WTC11 (cell line): ENCODE measurements around the gene SMIM5. TPM values are rescaled to one million over a fixed set of nuclear protein-coding genes. Genes with fewer than 3 reads are reported as not detected.

Source experiments
- ATAC-seq: fragments of 200-7000 bp; cut with Tn5 transposase; 2 replicates; pipeline ENCODE4 v1.10.0; 2021; ENCODE audit warnings: mild to moderate bottlenecking, moderate library complexity
- CTCF ChIA-PET: fragments of 300-600 bp; sonication (Branson Sonifier 250); formaldehyde crosslinking; loops from one replicate; lab custom pipeline; 2021; ENCODE audit warnings: antibody characterized with exemption; lab: Charles Lee
- POLR2A ChIA-PET: fragments of 350-600 bp; sonication (Branson Sonifier 250); formaldehyde crosslinking; loops from one replicate; lab custom pipeline; 2021; ENCODE audit warnings: antibody characterized with exemption; lab: Charles Lee
- DNase-seq: peaks from one replicate; pipeline ENCODE4 v3.0.0; 2021; ENCODE audit warnings: low spot score
- H3K27ac Mint-ChIP-seq: 2 replicates; pipeline ENCODE4 v1.8.0; 2021; ENCODE audit warnings: mixed read lengths
- H3K27me3 Mint-ChIP-seq: 2 replicates; pipeline ENCODE4 v1.8.0; 2021; ENCODE audit warnings: low read depth, mild to moderate bottlenecking, moderate library complexity, mixed read lengths
- H3K36me3 Mint-ChIP-seq: 2 replicates; pipeline ENCODE4 v1.8.0; 2021; ENCODE audit warnings: mixed read lengths
- H3K4me1 Mint-ChIP-seq: 2 replicates; pipeline ENCODE4 v1.8.0; 2022; ENCODE audit warnings: mixed read lengths
- H3K4me3 Mint-ChIP-seq: 2 replicates; pipeline ENCODE4 v1.8.0; 2021; ENCODE audit warnings: mild to moderate bottlenecking, moderate library complexity, mixed read lengths
- H3K9me3 Mint-ChIP-seq: 2 replicates; pipeline ENCODE4 v1.8.0; 2021; ENCODE audit warnings: mixed read lengths
- CTCF ChIP-seq: fragments of 200-600 bp; IDR thresholded peaks from 2 replicates; pipeline ENCODE4 v1.8.0; 2022; ENCODE audit warnings: antibody characterized with exemption
- ELF4 ChIP-seq: sonication (generic); formaldehyde crosslinking; IDR thresholded peaks from 2 replicates; pipeline ENCODE4 v1.8.1; 2022; ENCODE audit warnings: low read depth, mild to moderate bottlenecking, moderate library complexity, missing genetic modification reagents
- ESRRA ChIP-seq: sonication (generic); formaldehyde crosslinking; IDR thresholded peaks from 2 replicates; pipeline ENCODE4 v1.8.1; 2022; ENCODE audit warnings: mild to moderate bottlenecking, missing genetic modification reagents, borderline replicate concordance
- ETV6 ChIP-seq: sonication (generic); formaldehyde crosslinking; IDR thresholded peaks from 2 replicates; pipeline ENCODE4 v1.8.1; 2022; ENCODE audit warnings: mild to moderate bottlenecking, missing genetic modification reagents
- FOXP1 ChIP-seq: sonication (generic); formaldehyde crosslinking; IDR thresholded peaks from 2 replicates; pipeline ENCODE4 v1.8.0; 2022; ENCODE audit warnings: missing genetic modification reagents, mild to moderate bottlenecking, moderate library complexity, borderline replicate concordance
- FOXP4 ChIP-seq: sonication (generic); formaldehyde crosslinking; IDR thresholded peaks from 2 replicates; pipeline ENCODE4 v1.8.0; 2022; ENCODE audit warnings: mild to moderate bottlenecking, missing genetic modification reagents
- GRHL2 ChIP-seq: fragments of 250-450 bp; sonication (Bioruptor Pico); IDR thresholded peaks from 2 replicates; pipeline ENCODE4 v1.8.0; 2022; ENCODE audit warnings: mild to moderate bottlenecking, moderate library complexity; ENCODE audit not compliant: insufficient replicate concordance, severe bottlenecking
- KAT7 ChIP-seq: sonication (generic); formaldehyde crosslinking; IDR thresholded peaks from 2 replicates; pipeline ENCODE4 v1.8.1; 2023; ENCODE audit warnings: missing genetic modification reagents, mild to moderate bottlenecking, borderline replicate concordance
- SMAD4 ChIP-seq: sonication (generic); formaldehyde crosslinking; IDR thresholded peaks from 2 replicates; pipeline ENCODE4 v1.8.0; 2022; ENCODE audit warnings: mild to moderate bottlenecking, missing genetic modification reagents
- TCF7 ChIP-seq: sonication (generic); formaldehyde crosslinking; IDR thresholded peaks from 2 replicates; pipeline ENCODE4 v1.8.0; 2022; ENCODE audit warnings: mild to moderate bottlenecking, low read depth, missing genetic modification reagents, moderate library complexity
- USF1 ChIP-seq: sonication (generic); formaldehyde crosslinking; IDR thresholded peaks from 2 replicates; pipeline ENCODE4 v1.8.0; 2022; ENCODE audit warnings: mild to moderate bottlenecking, missing genetic modification reagents
- ZBTB21 ChIP-seq: sonication (generic); formaldehyde crosslinking; IDR thresholded peaks from 2 replicates; pipeline ENCODE4 v1.8.1; 2023; ENCODE audit warnings: mild to moderate bottlenecking, missing genetic modification reagents, borderline replicate concordance
- ZNF281 ChIP-seq: sonication (generic); formaldehyde crosslinking; IDR thresholded peaks from 2 replicates; pipeline ENCODE4 v1.8.0; 2023; ENCODE audit warnings: mild to moderate bottlenecking, missing genetic modification reagents
- total RNA-seq: library from RNA; stranded (reverse); gene quantifications from 3 replicates; pipeline ENCODE4 v1.2.3, GENCODE V29; 2021
- TF ChIP-seq, protein P1 (sequence below): sonication (generic); formaldehyde crosslinking; IDR thresholded peaks from 2 replicates; pipeline ENCODE4 v1.8.1; 2023; ENCODE audit warnings: mild to moderate bottlenecking, missing genetic modification reagents
- TF ChIP-seq, protein P2 (sequence below): sonication (generic); formaldehyde crosslinking; IDR thresholded peaks from 2 replicates; pipeline ENCODE4 v1.8.1; 2023; ENCODE audit warnings: mild to moderate bottlenecking, missing genetic modification reagents, borderline replicate concordance
- TF ChIP-seq, protein P3 (sequence below): fragments of 250-450 bp; sonication (Bioruptor Pico); IDR thresholded peaks from 2 replicates; pipeline ENCODE4 v1.9.0; 2021; ENCODE audit warnings: moderate library complexity, mild to moderate bottlenecking, inconsistent platforms, borderline replicate concordance
- TF ChIP-seq, protein P4 (sequence below): sonication (generic); formaldehyde crosslinking; IDR thresholded peaks from 2 replicates; pipeline ENCODE4 v1.8.1; 2023; ENCODE audit warnings: mild to moderate bottlenecking, moderate library complexity, missing genetic modification reagents

The SMIM5 gene
- total RNA-seq, 1 experiment from 2014 or later = not detected

- no peak for TF ChIP-seq ZNF281 (CRISPR knock-in tag)
Observed at GRCh38 chr17:75634376-75634740, 1.1 kb downstream of the SMIM5 start (continued).

- DNase-seq = no peak
- ATAC-seq = no peak
- Mint-ChIP-seq H3K27ac (no peak overlapping the region), H3K36me3 (no peaks in the 10 kb centered on the region), H3K27me3 (no peaks in the 10 kb centered on the region), H3K4me3 (no peak overlapping the region), H3K4me1 (peaks cover 11% of the 10 kb centered on the region), H3K9me3 (no peaks in the 10 kb centered on the region)
- ChIA-PET POLR2A (interaction anchor here (1.0 kb wide), 1 partner anchor 7 kb away, joined by 4 read pairs; no protein-coding TSS in a partner anchor), CTCF (interaction anchor here (0.5 to 11.9 kb wide), 15 partner anchors 17 to 170 kb away, joined by 3 to 456 read pairs (median 23); partner anchors contain the start of genes GALK1 and MYO15B)
- TF ChIP-seq, protein P1, sequence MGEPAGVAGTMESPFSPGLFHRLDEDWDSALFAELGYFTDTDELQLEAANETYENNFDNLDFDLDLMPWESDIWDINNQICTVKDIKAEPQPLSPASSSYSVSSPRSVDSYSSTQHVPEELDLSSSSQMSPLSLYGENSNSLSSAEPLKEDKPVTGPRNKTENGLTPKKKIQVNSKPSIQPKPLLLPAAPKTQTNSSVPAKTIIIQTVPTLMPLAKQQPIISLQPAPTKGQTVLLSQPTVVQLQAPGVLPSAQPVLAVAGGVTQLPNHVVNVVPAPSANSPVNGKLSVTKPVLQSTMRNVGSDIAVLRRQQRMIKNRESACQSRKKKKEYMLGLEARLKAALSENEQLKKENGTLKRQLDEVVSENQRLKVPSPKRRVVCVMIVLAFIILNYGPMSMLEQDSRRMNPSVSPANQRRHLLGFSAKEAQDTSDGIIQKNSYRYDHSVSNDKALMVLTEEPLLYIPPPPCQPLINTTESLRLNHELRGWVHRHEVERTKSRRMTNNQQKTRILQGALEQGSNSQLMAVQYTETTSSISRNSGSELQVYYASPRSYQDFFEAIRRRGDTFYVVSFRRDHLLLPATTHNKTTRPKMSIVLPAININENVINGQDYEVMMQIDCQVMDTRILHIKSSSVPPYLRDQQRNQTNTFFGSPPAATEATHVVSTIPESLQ = no peak
- TF ChIP-seq FOXP4 (no peak), ELF4 (no peak), CTCF (no peak), ZBTB21 (no peak), ESRRA (CRISPR knock-in tag) (no peak), USF1 (no peak), SMAD4 (CRISPR knock-in tag) (no peak), GRHL2 (CRISPR knock-in tag) (no peak), ETV6 (CRISPR knock-in tag) (no peak), KAT7 (CRISPR knock-in tag) (no peak), FOXP1 (no peak), TCF7 (CRISPR knock-in tag) (no peak)
- TF ChIP-seq, protein P2, sequence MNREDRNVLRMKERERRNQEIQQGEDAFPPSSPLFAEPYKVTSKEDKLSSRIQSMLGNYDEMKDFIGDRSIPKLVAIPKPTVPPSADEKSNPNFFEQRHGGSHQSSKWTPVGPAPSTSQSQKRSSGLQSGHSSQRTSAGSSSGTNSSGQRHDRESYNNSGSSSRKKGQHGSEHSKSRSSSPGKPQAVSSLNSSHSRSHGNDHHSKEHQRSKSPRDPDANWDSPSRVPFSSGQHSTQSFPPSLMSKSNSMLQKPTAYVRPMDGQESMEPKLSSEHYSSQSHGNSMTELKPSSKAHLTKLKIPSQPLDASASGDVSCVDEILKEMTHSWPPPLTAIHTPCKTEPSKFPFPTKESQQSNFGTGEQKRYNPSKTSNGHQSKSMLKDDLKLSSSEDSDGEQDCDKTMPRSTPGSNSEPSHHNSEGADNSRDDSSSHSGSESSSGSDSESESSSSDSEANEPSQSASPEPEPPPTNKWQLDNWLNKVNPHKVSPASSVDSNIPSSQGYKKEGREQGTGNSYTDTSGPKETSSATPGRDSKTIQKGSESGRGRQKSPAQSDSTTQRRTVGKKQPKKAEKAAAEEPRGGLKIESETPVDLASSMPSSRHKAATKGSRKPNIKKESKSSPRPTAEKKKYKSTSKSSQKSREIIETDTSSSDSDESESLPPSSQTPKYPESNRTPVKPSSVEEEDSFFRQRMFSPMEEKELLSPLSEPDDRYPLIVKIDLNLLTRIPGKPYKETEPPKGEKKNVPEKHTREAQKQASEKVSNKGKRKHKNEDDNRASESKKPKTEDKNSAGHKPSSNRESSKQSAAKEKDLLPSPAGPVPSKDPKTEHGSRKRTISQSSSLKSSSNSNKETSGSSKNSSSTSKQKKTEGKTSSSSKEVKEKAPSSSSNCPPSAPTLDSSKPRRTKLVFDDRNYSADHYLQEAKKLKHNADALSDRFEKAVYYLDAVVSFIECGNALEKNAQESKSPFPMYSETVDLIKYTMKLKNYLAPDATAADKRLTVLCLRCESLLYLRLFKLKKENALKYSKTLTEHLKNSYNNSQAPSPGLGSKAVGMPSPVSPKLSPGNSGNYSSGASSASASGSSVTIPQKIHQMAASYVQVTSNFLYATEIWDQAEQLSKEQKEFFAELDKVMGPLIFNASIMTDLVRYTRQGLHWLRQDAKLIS (CRISPR knock-in tag) = no peak
- TF ChIP-seq, protein P3, sequence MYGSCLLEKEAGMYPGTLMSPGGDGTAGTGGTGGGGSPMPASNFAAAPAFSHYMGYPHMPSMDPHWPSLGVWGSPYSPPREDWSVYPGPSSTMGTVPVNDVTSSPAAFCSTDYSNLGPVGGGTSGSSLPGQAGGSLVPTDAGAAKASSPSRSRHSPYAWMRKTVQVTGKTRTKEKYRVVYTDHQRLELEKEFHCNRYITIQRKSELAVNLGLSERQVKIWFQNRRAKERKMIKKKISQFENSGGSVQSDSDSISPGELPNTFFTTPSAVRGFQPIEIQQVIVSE (CRISPR knock-in tag) = no peak
- TF ChIP-seq, protein P4, sequence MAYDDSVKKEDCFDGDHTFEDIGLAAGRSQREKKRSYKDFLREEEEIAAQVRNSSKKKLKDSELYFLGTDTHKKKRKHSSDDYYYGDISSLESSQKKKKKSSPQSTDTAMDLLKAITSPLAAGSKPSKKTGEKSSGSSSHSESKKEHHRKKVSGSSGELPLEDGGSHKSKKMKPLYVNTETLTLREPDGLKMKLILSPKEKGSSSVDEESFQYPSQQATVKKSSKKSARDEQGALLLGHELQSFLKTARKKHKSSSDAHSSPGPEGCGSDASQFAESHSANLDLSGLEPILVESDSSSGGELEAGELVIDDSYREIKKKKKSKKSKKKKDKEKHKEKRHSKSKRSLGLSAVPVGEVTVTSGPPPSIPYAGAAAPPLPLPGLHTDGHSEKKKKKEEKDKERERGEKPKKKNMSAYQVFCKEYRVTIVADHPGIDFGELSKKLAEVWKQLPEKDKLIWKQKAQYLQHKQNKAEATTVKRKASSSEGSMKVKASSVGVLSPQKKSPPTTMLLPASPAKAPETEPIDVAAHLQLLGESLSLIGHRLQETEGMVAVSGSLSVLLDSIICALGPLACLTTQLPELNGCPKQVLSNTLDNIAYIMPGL (CRISPR knock-in tag) = no peak
Observed at GRCh38 chr17:75634754-75635609, 1.7 kb downstream of the SMIM5 start.
